ENCODE results near the gene SLC22A6. TPM values are rescaled to one million over a fixed set of nuclear protein-coding genes. Genes with fewer than 3 reads are reported as not detected.
"Not testable (repeated sequence)": the region's sequence is repeated elsewhere in the genome, so short reads cannot be mapped to it uniquely, and the experiment has no call there.

The SLC22A6 gene
- total and polyA plus RNA-seq, 10 donors = not detected

DNA sequence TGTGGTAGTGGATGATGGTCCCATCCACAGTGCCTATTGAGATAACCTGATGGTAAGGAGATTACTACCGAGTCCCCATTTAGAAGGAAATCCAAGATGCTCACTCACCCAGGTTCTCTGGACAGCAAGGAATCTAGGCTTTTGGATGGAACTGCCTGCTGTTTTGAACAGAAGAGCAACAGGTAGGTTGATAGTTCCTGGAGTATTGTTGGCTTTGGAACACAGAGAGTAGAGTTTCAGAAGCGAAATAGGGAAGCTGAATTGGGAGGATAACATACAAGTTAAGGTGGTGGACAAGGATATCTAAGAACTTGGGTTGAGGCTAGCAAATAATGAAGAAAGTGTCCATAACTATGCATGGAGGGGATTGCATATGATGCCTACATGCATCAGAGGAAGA is 27.6 kb downstream of the SLC22A6 start:
- no peak overlapping the region for H3K27ac ChIP-seq
- no peaks in the 10 kb centered on the region for H3K9me3 ChIP-seq
- TF ChIP-seq POLR2AphosphoS5 (IDR thresholded peaks at IDR 0.05) (no peak), POLR2A (IDR thresholded peaks at IDR 0.05) (no peak)
- TF ChIP-seq, protein P1, sequence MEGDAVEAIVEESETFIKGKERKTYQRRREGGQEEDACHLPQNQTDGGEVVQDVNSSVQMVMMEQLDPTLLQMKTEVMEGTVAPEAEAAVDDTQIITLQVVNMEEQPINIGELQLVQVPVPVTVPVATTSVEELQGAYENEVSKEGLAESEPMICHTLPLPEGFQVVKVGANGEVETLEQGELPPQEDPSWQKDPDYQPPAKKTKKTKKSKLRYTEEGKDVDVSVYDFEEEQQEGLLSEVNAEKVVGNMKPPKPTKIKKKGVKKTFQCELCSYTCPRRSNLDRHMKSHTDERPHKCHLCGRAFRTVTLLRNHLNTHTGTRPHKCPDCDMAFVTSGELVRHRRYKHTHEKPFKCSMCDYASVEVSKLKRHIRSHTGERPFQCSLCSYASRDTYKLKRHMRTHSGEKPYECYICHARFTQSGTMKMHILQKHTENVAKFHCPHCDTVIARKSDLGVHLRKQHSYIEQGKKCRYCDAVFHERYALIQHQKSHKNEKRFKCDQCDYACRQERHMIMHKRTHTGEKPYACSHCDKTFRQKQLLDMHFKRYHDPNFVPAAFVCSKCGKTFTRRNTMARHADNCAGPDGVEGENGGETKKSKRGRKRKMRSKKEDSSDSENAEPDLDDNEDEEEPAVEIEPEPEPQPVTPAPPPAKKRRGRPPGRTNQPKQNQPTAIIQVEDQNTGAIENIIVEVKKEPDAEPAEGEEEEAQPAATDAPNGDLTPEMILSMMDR (IDR thresholded peaks at IDR 0.05 in 8 of 11, conservative IDR thresholded peaks at IDR 0.05 in 3 of 11) = no peak
- no peak for DNase-seq
- H3K36me3 ChIP-seq = no peaks in the 10 kb centered on the region
- WGBS, 5 donors = 88 to 96% (median 92%) methylated on average over 2 of the region's 2 CpGs
- H3K27me3 ChIP-seq (replicated peaks in 1 of 7) = peaks cover 0 to 32% (median 0%) of the 10 kb centered on the region in 7 donors
- H3K4me3 ChIP-seq = no peak overlapping the region
- intact Hi-C loops (cut with DNase I; ENCODE audit: low total_unique reads) = no loop called here
- H3K4me1 ChIP-seq = peaks cover 0 to 9% (median 0%) of the 10 kb centered on the region in 6 donors

DNA sequence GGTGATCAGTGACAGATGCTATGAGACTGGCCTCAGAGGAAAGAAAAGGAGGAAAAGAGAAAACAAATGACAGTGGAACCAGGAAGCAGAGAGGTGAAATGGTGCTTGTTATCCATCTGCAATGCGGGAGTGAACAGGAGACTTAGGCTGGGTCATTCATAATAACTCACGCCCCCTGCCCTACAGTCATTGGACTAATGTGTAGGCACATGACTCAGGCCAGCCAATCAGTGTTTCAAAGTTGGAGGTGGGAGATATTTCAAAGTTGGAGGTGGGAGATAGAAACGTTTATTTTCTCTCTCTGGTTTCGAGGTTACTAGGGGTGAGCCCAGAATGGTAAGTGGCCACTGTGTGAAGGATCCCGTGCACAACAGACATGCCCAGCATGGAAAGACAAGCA is 30.3 kb downstream of the SLC22A6 start:
- Histone ChIP-seq H3K27ac (no peak overlapping the region), H3K27me3 (replicated peaks in 1 of 7) (peaks cover 0 to 35% (median 0%) of the 10 kb centered on the region in 7 donors), H3K4me3 (no peak overlapping the region), H3K9me3 (no peaks in the 10 kb centered on the region), H3K4me1 (peaks cover 0 to 9% (median 0%) of the 10 kb centered on the region in 6 donors), H3K36me3 (no peaks in the 10 kb centered on the region)
- intact Hi-C loops (cut with DNase I; ENCODE audit: low total_unique reads) = no loop called here
- TF ChIP-seq, protein P1 (IDR thresholded peaks at IDR 0.05 in 8 of 11, conservative IDR thresholded peaks at IDR 0.05 in 3 of 11) = no peak
- TF ChIP-seq POLR2AphosphoS5 (IDR thresholded peaks at IDR 0.05) (no peak), POLR2A (IDR thresholded peaks at IDR 0.05) (no peak)
- DNase-seq = no peak
- WGBS, 5 donors = 73 to 81% (median 78%) methylated on average over 5 of the region's 5 CpGs

- H3K27me3 ChIP-seq (replicated peaks in 1 of 7) = peaks cover 0 to 35% (median 0%) of the 10 kb centered on the region in 7 donors
- no peak for DNase-seq
- WGBS, 5 donors = 82 to 90% (median 84%) methylated on average over 4 of the region's 4 CpGs
- H3K36me3 ChIP-seq = no peaks in the 10 kb centered on the region
- no peak overlapping the region for H3K27ac ChIP-seq
- intact Hi-C loops (cut with DNase I; ENCODE audit: low total_unique reads) = no loop called here
- H3K9me3 ChIP-seq = no peaks in the 10 kb centered on the region
- peaks cover 0 to 6% (median 0%) of the 10 kb centered on the region in 6 donors for H3K4me1 ChIP-seq
- H3K4me3 ChIP-seq = no peak overlapping the region
- TF ChIP-seq, protein P1 (IDR thresholded peaks at IDR 0.05 in 8 of 11, conservative IDR thresholded peaks at IDR 0.05 in 3 of 11) = no peak
- TF ChIP-seq POLR2A (IDR thresholded peaks at IDR 0.05) = no peak
- TF ChIP-seq POLR2AphosphoS5 (IDR thresholded peaks at IDR 0.05) = no peak
These were observed 31.0 kb downstream of the SLC22A6 start for GRCh38 chr11:62953811-62954210.

DNA sequence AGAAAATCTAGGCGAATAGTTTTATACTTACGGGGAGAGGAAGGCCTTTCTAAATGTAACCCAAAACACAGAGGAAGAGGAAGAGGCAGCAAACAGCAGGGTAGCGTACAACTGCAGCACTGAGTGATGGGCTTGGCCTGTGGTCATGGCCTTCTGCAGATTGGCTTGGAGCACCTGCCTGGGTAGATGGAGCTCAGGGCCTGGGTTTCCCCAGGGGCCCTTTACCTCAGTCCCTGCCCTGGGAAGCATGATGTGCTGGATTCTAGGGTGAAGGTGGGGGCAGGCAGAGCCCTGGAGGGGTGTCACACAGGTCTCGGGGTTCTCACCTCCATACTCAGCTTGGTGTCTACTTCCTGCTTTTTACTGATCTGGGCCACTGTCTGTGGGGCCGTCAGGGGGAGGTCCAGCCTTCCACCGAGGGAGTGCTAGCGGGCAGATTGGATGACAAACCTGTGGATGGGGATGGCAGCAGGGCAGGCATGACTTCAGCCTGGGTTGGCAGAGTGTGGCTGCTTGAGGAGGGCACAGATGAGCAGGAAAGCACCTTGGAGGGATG is 35.9 kb downstream of the SLC22A6 start:
- Histone ChIP-seq H3K27ac (no peak overlapping the region), H3K36me3 (no peaks in the 10 kb centered on the region), H3K27me3 (replicated peaks in 1 of 7) (peaks cover 0 to 17% (median 0%) of the 10 kb centered on the region in 7 donors), H3K4me3 (no peak overlapping the region), H3K4me1 (no peaks in the 10 kb centered on the region), H3K9me3 (peaks cover 0 to 8% (median 0%) of the 10 kb centered on the region in 8 donors)
- no peak for DNase-seq
- TF ChIP-seq POLR2A (IDR thresholded peaks at IDR 0.05) (no peak), POLR2AphosphoS5 (IDR thresholded peaks at IDR 0.05) (no peak)
- TF ChIP-seq, protein P1 (IDR thresholded peaks at IDR 0.05 in 8 of 11, conservative IDR thresholded peaks at IDR 0.05 in 3 of 11) = no peak
- intact Hi-C loops (cut with DNase I; ENCODE audit: low total_unique reads) = no loop called here
- 76 to 84% (median 79%) methylated on average over 7 of the region's 7 CpGs for WGBS, 5 donors

GRCh38 chr11:62945538-62945937 is 39.2 kb downstream of the SLC22A6 start:
- intact Hi-C loops (cut with DNase I; ENCODE audit: low total_unique reads); H3K4me1 ChIP-seq; H3K9me3 ChIP-seq; H3K27me3 ChIP-seq (replicated peaks in 1 of 7); H3K27ac ChIP-seq; DNase-seq; H3K36me3 ChIP-seq; H3K4me3 ChIP-seq: not testable (repeated sequence)
- WGBS, 5 donors = 89 to 97% (median 94%) methylated on average over 10 of the region's 10 CpGs

DNA sequence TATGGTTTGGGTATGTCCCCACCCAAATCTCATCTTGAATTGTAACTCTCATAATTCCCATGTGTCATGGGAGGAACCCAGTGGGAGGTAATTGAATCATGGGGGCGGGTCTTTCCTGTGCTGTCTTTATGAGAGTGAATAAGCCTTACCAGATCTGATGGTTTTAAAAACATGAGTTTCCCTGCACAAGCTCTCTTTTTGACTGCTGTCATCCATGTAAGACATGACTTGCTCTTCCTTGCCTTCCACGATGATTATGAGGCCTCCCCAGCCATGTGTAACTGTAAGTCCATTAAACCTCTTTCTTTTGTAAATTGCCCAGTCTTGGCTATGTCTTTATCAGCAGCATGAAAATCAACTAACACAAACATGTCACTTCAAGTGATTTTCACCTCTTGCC is 47.2 kb downstream of the SLC22A6 start:
- H3K27ac ChIP-seq; H3K9me3 ChIP-seq; intact Hi-C loops (cut with DNase I; ENCODE audit: low total_unique reads); H3K27me3 ChIP-seq (replicated peaks in 1 of 7); H3K36me3 ChIP-seq; DNase-seq; H3K4me1 ChIP-seq; H3K4me3 ChIP-seq: not testable (repeated sequence)
- WGBS, 5 donors = 83 to 91% (median 84%) methylated on average over 2 of the region's 2 CpGs

Data from spleen (tissue), 11 donors.